NCI-H2196 treated with DMSO at 0.1 percent for 48 hours (cell line): ENCODE data around the gene LRBA.
"Not testable (repeated sequence)": the region's sequence is repeated elsewhere in the genome, so short reads cannot be mapped to it uniquely, and the experiment has no call there.

ENCODE experiments used
- DNase-seq: peaks from one replicate; lab custom pipeline; 2025; ENCODE audit not compliant: unreplicated experiment; lab: John Stamatoyannopoulos, UW

LRBA gene

GRCh38 chr4:150976478-150977118, 38.5 kb downstream of the LRBA start:
- DNase-seq = no peak

- DNase-seq = no peak
Observed at GRCh38 chr4:150974750-150975149, 40.3 kb downstream of the LRBA start.

- no peak for DNase-seq
Observed at GRCh38 chr4:150974252-150974640, 40.8 kb downstream of the LRBA start.

- DNase-seq = peak; percentile 1
Observed at GRCh38 chr4:150973626-150974251, 41.3 kb downstream of the LRBA start.

- DNase-seq = no peak
Observed at GRCh38 chr4:150972592-150972991, 42.5 kb downstream of the LRBA start.

- no peak for DNase-seq
Observed at GRCh38 chr4:150971901-150972300, 43.2 kb downstream of the LRBA start.

DNA sequence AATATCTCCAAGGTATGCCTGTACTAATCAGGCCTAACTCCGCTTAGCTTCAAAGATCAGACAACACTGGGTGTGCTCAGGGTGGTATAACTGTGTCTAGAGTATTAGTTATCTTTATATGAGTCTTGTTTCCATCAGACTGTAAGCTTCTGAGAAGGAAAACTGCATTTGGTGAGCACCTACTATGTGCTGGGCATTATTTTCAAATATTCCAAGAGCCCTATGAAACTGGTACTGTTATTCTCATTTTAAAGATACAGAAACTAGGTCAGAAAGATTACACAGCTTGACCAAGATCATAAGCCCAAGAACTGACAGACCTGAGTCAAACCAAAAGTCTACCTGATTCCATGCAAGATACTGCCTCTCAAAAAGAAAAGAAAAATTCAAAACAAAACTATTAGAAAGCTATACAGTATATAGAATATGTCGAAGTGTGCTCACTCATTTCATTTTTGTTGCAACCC, 44.4 kb downstream of the LRBA start:
- DNase-seq = no peak

DNA sequence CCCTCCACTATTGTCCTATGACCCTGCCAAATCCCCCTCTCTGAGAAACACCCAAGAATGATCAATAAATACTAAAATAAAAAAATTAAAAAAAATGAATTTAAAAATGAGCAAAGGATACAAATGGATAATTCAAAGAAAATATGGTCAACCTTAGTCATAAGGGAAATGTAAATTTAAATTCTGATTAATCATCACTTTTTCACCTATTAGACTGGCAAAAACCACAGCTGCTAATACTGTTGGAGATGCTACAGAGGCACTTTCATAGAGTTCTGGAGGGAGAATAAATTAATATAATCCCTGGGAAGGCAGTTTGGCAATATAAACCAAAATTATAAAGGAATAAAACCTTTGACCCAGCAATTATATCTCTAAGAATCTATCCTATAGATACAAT, 50.3 kb downstream of the LRBA start:
- DNase-seq = no peak

GRCh38 chr4:150963602-150964345, 51.3 kb downstream of the LRBA start:
- DNase-seq = not testable (repeated sequence)

DNA sequence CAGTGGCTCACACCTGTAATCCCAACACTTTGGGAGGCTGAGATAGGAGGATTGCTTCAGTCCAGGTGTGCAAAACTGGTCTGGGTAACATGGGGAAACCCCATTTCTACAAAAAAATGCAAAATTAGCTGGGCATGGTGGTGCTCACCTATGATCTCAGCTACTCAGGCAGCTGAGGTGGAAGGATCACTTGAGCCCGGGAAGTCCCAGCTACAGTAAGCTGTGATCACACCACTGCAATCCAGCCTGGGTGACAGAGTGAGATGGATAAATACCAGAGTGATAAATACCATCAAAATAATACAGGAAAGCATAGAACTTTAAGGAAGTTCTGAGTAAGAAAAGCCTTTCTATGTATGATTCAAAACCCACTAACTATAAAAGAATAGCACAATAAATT, 52.8 kb downstream of the LRBA start:
- no peak for DNase-seq

- DNase-seq = no peak
Observed at GRCh38 chr4:150961566-150961965, 53.5 kb downstream of the LRBA start.

DNA sequence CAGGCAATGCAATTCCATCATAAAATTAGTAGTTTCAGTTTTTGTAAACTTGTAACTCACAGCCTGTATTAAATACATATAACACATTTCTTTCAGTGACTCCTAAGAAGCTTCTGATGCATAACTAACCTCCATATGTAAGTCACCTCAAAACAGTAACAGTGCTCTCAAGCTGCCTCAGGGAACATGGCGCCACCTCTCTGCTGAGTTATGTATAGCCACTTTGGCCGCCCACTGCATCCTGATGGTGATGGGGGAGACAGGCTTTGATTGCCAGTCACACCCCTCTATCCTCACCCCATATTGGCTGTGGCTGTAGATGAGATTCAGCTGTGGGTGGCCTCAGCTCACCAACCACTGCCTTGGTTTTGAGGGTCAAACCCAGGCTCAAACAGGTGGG, 54.3 kb downstream of the LRBA start:
- DNase-seq = no peak

GRCh38 chr4:150960079-150960478, 55.0 kb downstream of the LRBA start:
- DNase-seq = no peak

DNA sequence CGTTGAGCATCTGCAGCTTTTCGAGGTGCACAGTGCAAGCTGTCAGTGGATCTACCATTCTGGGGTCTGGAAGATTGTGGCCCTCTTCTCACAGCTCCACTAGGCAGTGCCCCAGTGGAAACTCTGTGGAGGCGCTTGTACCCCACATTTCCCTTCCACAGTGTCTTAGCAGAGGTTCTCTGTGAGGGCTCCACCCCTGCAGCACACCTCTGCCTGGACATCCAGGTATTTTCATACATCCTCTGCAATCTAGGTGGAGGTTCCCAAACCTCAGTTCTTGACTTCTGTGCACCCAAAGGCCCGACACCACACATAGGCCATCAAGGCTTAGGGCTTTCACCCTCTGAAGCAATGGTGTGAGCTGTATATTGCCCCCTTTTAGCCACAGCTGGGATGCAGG, 57.1 kb downstream of the LRBA start:
- DNase-seq = not testable (repeated sequence)

- DNase-seq = not testable (repeated sequence)
Observed at GRCh38 chr4:150957095-150957494, 58.0 kb downstream of the LRBA start.

- DNase-seq = not testable (repeated sequence)
Observed at GRCh38 chr4:150953916-150954315, 61.2 kb downstream of the LRBA start.

DNA sequence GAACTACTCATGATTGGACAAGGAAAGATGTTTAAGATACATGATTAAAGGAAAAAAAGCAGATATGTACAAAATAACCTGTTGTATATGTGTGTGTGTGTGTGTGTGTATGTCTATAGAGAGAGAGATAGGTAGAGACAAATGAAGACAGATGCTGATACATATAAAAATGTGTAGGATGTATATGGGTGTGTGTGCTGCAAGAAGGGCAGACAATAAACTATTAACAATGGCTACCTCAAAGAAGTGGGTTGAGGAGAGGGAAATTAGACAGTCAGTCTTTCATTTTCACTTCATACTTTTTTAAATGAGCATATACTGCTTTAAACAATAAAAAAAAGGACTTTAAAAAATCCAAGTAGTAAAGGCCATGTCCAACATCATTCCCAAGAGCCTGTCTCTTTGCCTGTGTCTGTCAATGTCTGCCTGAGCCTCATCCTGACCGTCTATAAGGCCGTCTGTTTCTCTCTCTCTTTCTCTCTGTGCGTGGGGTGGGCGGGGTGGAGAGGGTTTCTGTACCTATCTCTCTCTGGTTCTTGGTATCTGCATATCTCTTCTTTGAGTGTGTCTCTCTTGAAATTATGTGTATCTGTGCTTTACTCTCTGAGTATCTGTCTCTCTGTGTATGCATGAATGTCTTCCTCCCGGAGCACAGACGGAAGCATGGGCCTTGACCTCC, 62.8 kb downstream of the LRBA start:
- DNase-seq = no peak

- no peak for DNase-seq
Observed at GRCh38 chr4:150950657-150951288, 64.3 kb downstream of the LRBA start.

- DNase-seq = no peak
Observed at GRCh38 chr4:150949943-150950342, 65.1 kb downstream of the LRBA start.

DNA sequence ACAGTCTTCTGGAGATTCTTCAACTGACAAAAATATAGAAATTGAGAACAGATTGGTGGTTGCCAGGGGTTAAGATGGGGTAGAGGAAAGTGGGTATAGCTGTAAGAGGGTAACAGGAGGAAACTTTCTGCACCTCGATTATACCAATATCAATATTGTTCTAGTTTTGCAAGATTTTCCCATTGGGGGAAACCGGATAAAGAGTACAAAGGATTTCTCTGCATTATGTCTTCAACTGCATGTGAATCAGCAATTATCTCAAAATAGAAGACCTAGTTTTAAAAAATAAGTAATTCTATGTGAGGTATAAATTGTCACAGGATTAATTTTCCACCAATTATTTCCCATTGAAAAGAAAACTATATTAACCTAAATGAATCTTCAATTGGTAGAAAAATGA, 65.7 kb downstream of the LRBA start:
- no peak for DNase-seq

- DNase-seq = no peak
Observed at GRCh38 chr4:150948710-150949109, 66.4 kb downstream of the LRBA start.
